H1 (cell line): ENCODE data around the gene XPNPEP2. TPM values are rescaled to one million over a fixed set of nuclear protein-coding genes. Genes with fewer than 3 reads are reported as not detected.

ENCODE experiments used
- BACH1 ChIP-seq: IDR thresholded peaks from 2 replicates; pipeline ENCODE4 v1.6.1; 2012; ENCODE audit warnings: low read length, improper control_type of control experiment
- CEBPB ChIP-seq: IDR thresholded peaks from 2 replicates; pipeline ENCODE4 v1.6.1; 2012; ENCODE audit warnings: low read depth, low read length
- KDM4A ChIP-seq: IDR thresholded peaks from one replicate; pipeline ENCODE4 v1.7.1; 2012; ENCODE audit warnings: low read depth, mild to moderate bottlenecking, moderate library complexity, low read length, inconsistent platforms; ENCODE audit not compliant: severe bottlenecking
- MAX ChIP-seq: IDR thresholded peaks from 2 replicates; pipeline ENCODE4 v1.6.1; 2012; ENCODE audit warnings: inconsistent platforms
- POU5F1 ChIP-seq: IDR thresholded peaks from 2 replicates; pipeline ENCODE4 v1.6.1; 2011; ENCODE audit warnings: low read depth, mild to moderate bottlenecking, low read length, moderate library complexity
- RXRA ChIP-seq: IDR thresholded peaks from 2 replicates; pipeline ENCODE4 v1.6.1; 2011; ENCODE audit warnings: low read depth, mild to moderate bottlenecking, low read length, moderate library complexity; ENCODE audit not compliant: insufficient read depth
- SRF ChIP-seq: IDR thresholded peaks from 2 replicates; pipeline ENCODE4 v1.6.1; 2011; ENCODE audit warnings: mild to moderate bottlenecking, low read depth, low read length, moderate library complexity
- TCF12 ChIP-seq: IDR thresholded peaks from 2 replicates; pipeline ENCODE4 v1.6.1; 2011; ENCODE audit warnings: low read depth, mild to moderate bottlenecking, low read length
- polyA plus RNA-seq, 7 experiments: library from polyadenylated mRNA; depleted of rRNA in 3 of 7; stranded (reverse) in 5 of 7; unstranded in 2 of 7; fragments of >200 nt in 5 of 7; fragments of 200-250 nt in 2 of 7; gene quantifications; 1 replicate in 5 of 7; 2 replicates in 1 of 7; 4 replicates in 1 of 7; pipeline versions ENCODE4 v1.2.1 to v1.2.3, GENCODE V29; 2011 to 2013; ENCODE audit warnings: missing spikeins in 2 of 7, mixed read lengths in 2 of 7
- total RNA-seq: library from RNA; stranded (reverse); fragmentation: NEBNext Ultra II Directional; extraction: Animal tissue kit (Norgen Biotek cat#: 25700); gene quantifications from 2 replicates; pipeline ENCODE4 v1.2.1, GENCODE V29; 2021

Gene XPNPEP2
- total and polyA plus RNA-seq, 2 of the 8 experiments (the other 6 are each of a cell fraction or from before 2014, with no cell fraction given): 0.27 TPM; not detected in 1

DNA sequence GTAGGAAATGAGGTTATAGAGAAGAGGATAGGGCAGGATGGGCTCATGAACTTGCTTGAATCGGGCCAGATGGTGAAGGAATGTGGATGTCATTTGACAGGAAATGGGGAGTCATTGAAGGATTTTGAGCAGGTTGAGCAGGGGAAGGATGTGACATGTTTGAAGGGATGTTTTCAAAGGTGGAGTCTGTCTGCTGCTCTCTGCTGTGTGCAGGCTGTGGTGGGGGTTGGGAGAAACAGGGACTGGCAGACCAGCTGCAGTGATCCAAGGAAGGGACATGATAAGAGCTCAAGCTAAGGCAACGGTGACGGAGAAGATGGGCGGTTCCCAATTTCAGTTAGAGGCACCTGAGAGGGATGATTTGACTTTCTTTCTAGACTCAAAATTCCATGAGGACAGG is 14.0 kb upstream of the XPNPEP2 start (continued):
- TF ChIP-seq POU5F1: no peak
- no peak for TF ChIP-seq SRF
- no peak for TF ChIP-seq TCF12
- TF ChIP-seq BACH1: no peak
- no peak for TF ChIP-seq RXRA
- no peak for TF ChIP-seq MAX
- TF ChIP-seq CEBPB: no peak
- no peak for TF ChIP-seq KDM4A
- TF ChIP-seq, all 59 proteins: peak for 0
